Keratinocyte (primary cell): ENCODE results near the gene CDX1.

ENCODE experiments used
- CTCF ChIP-seq, 3 experiments: IDR thresholded peaks in 1 of 3; conservative IDR thresholded peaks in 1 of 3; optimal IDR thresholded peaks in 1 of 3; 2 replicates in 2 of 3; 3 replicates in 1 of 3; pipeline versions ENCODE3 to v1.5.1; 2011; ENCODE audit warnings: low read length in 3 of 3, mild to moderate bottlenecking in 3 of 3, moderate library complexity in 2 of 3, control low read depth in 1 of 3, inconsistent platforms in 1 of 3; ENCODE audit not compliant: insufficient read depth in 2 of 3; ENCODE audit errors: extremely low read depth in 1 of 3
- EZH2 ChIP-seq: IDR thresholded peaks from one replicate; pipeline ENCODE4 v1.6.1; 2012; ENCODE audit warnings: inconsistent platforms, mild to moderate bottlenecking, low read length, moderate library complexity

GRCh38 chr5:150156027-150156368 lies 10.6 kb upstream of the CDX1 start:
- TF ChIP-seq CTCF (optimal IDR thresholded peaks at IDR 0.05 in 1 of 3, IDR thresholded peaks at IDR 0.05 in 1 of 3, conservative IDR thresholded peaks at IDR 0.05 in 1 of 3; ENCODE audit: extremely low read depth in 1 of 3, insufficient read depth in 2 of 3, low read length in 3 of 3) (no peak), EZH2 (peak; percentile 15)
